HepG2 (cell line): ENCODE data around the gene OPA3. TPM values are rescaled to one million over a fixed set of nuclear protein-coding genes. Genes with fewer than 3 reads are reported as not detected.

Experiments
- ATAC-seq: fragments of 200-7000 bp; cut with Tn5 transposase; 3 replicates; pipeline ENCODE4 v1.9.1; 2020; ENCODE audit warnings: mild to moderate bottlenecking, moderate library complexity
- BruUV-seq: library from RNA; stranded (reverse); fragments of 400-500 nt; replicated peaks from 2 replicates; lab custom pipeline; 2021; lab: Mats Ljungman, UMichigan
- CTCF ChIA-PET: fragments of 300-600 bp; formaldehyde crosslinking; extraction: SDS; loops from one replicate; lab custom pipeline; 2021; ENCODE audit warnings: low total read pairs, inconsistent platforms, low intra/inter-chr PET ratio; lab: Yijun Ruan, JAX
- POLR2A ChIA-PET: fragments of 350-600 bp; sonication (Branson Sonifier 250); formaldehyde crosslinking; loops from one replicate; lab custom pipeline; 2020; ENCODE audit warnings: antibody characterized with exemption, inconsistent platforms; lab: Yijun Ruan, JAX
- DNase-seq: peaks from one replicate; pipeline ENCODE4 v3.0.0-alpha.2; 2015; ENCODE audit warnings: low spot score
- FAIRE-seq: peaks from 3 replicates; lab custom pipeline; 2011; peaks lifted over from hg19 to GRCh38; lab: Jason Lieb, UNC
- H2AFZ ChIP-seq: one replicate; pipeline ENCODE4 v1.6.1; 2011; ENCODE audit warnings: low read length, inconsistent platforms
- H3K27ac ChIP-seq: fragments of 300-600 bp; 3 replicates; pipeline ENCODE4 v1.8.0; 2011; ENCODE audit warnings: mixed run types, mild to moderate bottlenecking, mixed read lengths, low read length, inconsistent platforms; ENCODE audit not compliant: insufficient read depth; ENCODE audit errors: extremely low read length
- H3K27me3 ChIP-seq, 2 experiments: fragments of 200-600 bp in 1 of 2; 2 replicates in 1 of 2; 3 replicates in 1 of 2; pipeline versions ENCODE4 v1.6.0 to v1.8.0; 2011; ENCODE audit warnings: low read length in 2 of 2, mild to moderate bottlenecking in 2 of 2, moderate library complexity in 2 of 2, inconsistent platforms in 1 of 2; ENCODE audit not compliant: insufficient read depth in 2 of 2, control insufficient read depth in 1 of 2
- H3K36me3 ChIP-seq, 2 experiments: fragments of 200-600 bp in 1 of 2; replicated peaks in 1 of 2; 2 replicates in 1 of 2; 3 replicates in 1 of 2; pipeline versions ENCODE4 v1.5.1 to v1.8.0; 2011; ENCODE audit warnings: low read length in 2 of 2, inconsistent platforms in 1 of 2; ENCODE audit not compliant: insufficient read depth in 2 of 2, control insufficient read depth in 1 of 2
- H3K4me1 ChIP-seq: 2 replicates; pipeline ENCODE4 v1.5.1; 2012; ENCODE audit warnings: low read length, inconsistent platforms; ENCODE audit not compliant: insufficient read depth
- H3K4me2 ChIP-seq: 2 replicates; pipeline ENCODE4 v1.6.0; 2011; ENCODE audit warnings: low read depth, low read length, inconsistent platforms
- H3K4me3 ChIP-seq, 3 experiments: fragments of 200-600 bp in 1 of 3; sonication (generic), shearing (Covaris generic) in 1 of 3; replicated peaks in 1 of 3; 2 replicates each; pipeline ENCODE4 v1.5.1; 2011 to 2016; ENCODE audit warnings: low read length in 3 of 3, inconsistent platforms in 2 of 3, low read depth in 2 of 3, mild to moderate bottlenecking in 2 of 3, control low read depth in 1 of 3, mixed read lengths in 1 of 3; ENCODE audit not compliant: insufficient read depth in 1 of 3
- H3K79me2 ChIP-seq: one replicate; pipeline ENCODE4 v1.6.1; 2011; ENCODE audit warnings: low read length, inconsistent platforms; ENCODE audit not compliant: insufficient read depth
- H3K9ac ChIP-seq: 2 replicates; pipeline ENCODE4 v1.6.0; 2011; ENCODE audit warnings: mild to moderate bottlenecking, low read depth, low read length, inconsistent platforms; ENCODE audit not compliant: insufficient read depth
- H3K9me3 ChIP-seq: 2 replicates; pipeline ENCODE4 v1.5.1; 2012; ENCODE audit warnings: mild to moderate bottlenecking, low read length
- H4K20me1 ChIP-seq: 2 replicates; pipeline ENCODE4 v1.6.0; 2011; ENCODE audit warnings: inconsistent platforms, mild to moderate bottlenecking, low read length, moderate library complexity; ENCODE audit not compliant: insufficient read depth
- AGO2 ChIP-seq: fragments of 200-400 bp; formaldehyde crosslinking; optimal IDR thresholded peaks from 2 replicates; pipeline ENCODE3; 2017; ENCODE audit warnings: mild to moderate bottlenecking, low read depth, low read length, moderate library complexity
- ARNTL ChIP-seq: sonication (generic); formaldehyde crosslinking; IDR thresholded peaks from 2 replicates; pipeline ENCODE4 v1.4.0; 2020; ENCODE audit warnings: mild to moderate bottlenecking, missing genetic modification reagents
- CEBPG ChIP-seq: IDR thresholded peaks from 2 replicates; pipeline ENCODE4 v1.6.1; 2016
- E2F2 ChIP-seq: sonication (generic); formaldehyde crosslinking; IDR thresholded peaks from 2 replicates; pipeline ENCODE4 v1.4.0; 2020; ENCODE audit warnings: missing genetic modification reagents, borderline replicate concordance
- FOXP1 ChIP-seq, 2 experiments: fragments of 450-650 bp in 1 of 2; IDR thresholded peaks; 2 replicates each; pipeline ENCODE4 v1.6.1; 2017 to 2018; ENCODE audit warnings: antibody characterized with exemption in 1 of 2
- GABPB1 ChIP-seq: IDR thresholded peaks from 2 replicates; pipeline ENCODE4 v1.6.1; 2016; ENCODE audit warnings: mild to moderate bottlenecking, missing genetic modification reagents, moderate library complexity, missing compliant biosample characterization
- HDAC2 ChIP-seq: sonication (generic); formaldehyde crosslinking; IDR thresholded peaks from 2 replicates; pipeline ENCODE4 v1.4.0; 2020; ENCODE audit warnings: missing genetic modification reagents
- MLX ChIP-seq: IDR thresholded peaks from 2 replicates; pipeline ENCODE4 v1.6.1; 2016
- MTERF4 ChIP-seq: sonication (generic); formaldehyde crosslinking; IDR thresholded peaks from 2 replicates; pipeline ENCODE4 v1.8.0; 2023; ENCODE audit warnings: mild to moderate bottlenecking, missing genetic modification reagents
- PAWR ChIP-seq: sonication (generic); formaldehyde crosslinking; IDR thresholded peaks from 2 replicates; pipeline ENCODE4 v1.4.0; 2020; ENCODE audit warnings: missing genetic modification reagents, mild to moderate bottlenecking, borderline replicate concordance
- PAX8 ChIP-seq: sonication (generic); formaldehyde crosslinking; IDR thresholded peaks from 2 replicates; pipeline ENCODE4 v1.8.0; 2022; ENCODE audit warnings: mild to moderate bottlenecking, missing genetic modification reagents, borderline replicate concordance
- RXRA ChIP-seq: sonication (generic); formaldehyde crosslinking; IDR thresholded peaks from 2 replicates; pipeline ENCODE4 v1.5.1; 2020; ENCODE audit warnings: missing genetic modification reagents
- SALL1 ChIP-seq: sonication (generic); formaldehyde crosslinking; IDR thresholded peaks from 2 replicates; pipeline ENCODE4 v1.8.0; 2022; ENCODE audit warnings: mild to moderate bottlenecking, missing genetic modification reagents
- TCF7 ChIP-seq: sonication (generic); IDR thresholded peaks from 2 replicates; pipeline ENCODE4 v1.6.1; 2016; ENCODE audit warnings: antibody characterized with exemption, low read depth
- THAP7 ChIP-seq: sonication (generic); formaldehyde crosslinking; IDR thresholded peaks from 2 replicates; pipeline ENCODE4 v1.8.1; 2023; ENCODE audit warnings: mild to moderate bottlenecking, missing genetic modification reagents
- ZBTB39 ChIP-seq: sonication (generic); formaldehyde crosslinking; IDR thresholded peaks from 2 replicates; pipeline ENCODE4 v1.5.0; 2020; ENCODE audit warnings: missing genetic modification reagents
- ZNF619 ChIP-seq: sonication (generic); formaldehyde crosslinking; IDR thresholded peaks from 2 replicates; pipeline ENCODE4 v1.4.0; 2020; ENCODE audit warnings: mild to moderate bottlenecking, missing genetic modification reagents
- ZNF746 ChIP-seq: sonication (generic); formaldehyde crosslinking; IDR thresholded peaks from 2 replicates; pipeline ENCODE4 v1.8.0; 2022; ENCODE audit warnings: mild to moderate bottlenecking, missing genetic modification reagents
- WGBS: methylation state at CpG from one replicate; pipeline ENCODE4 v1.1.6; 2017; ENCODE audit warnings: low lambda C conversion rate; 5-methylcytosine and 5-hydroxymethylcytosine counted together
- in situ Hi-C: cut with HindIII; loops from 2 replicates; pipeline ENCODE4 v1.10.0; 2017; ENCODE audit warnings: low pct_unique_long_range_greater_than_20kb; ENCODE audit not compliant: extremely low pct_ligation_motif_present
- intact Hi-C: fragments of 100-400 bp; cut with micrococcal nuclease; formaldehyde crosslinking; loops from one replicate; pipeline ENCODE4 v1.10.0; 2022; ENCODE audit not compliant: unreplicated experiment
- polyA plus RNA-seq, 8 experiments: library from polyadenylated mRNA; depleted of rRNA in 3 of 8; stranded (reverse) in 7 of 8; unstranded in 1 of 8; fragments of >200 nt; fragmentation: Illumina TruSeq in 4 of 8; extraction: Trizol in 4 of 8; gene quantifications; 2 replicates each; pipeline versions ENCODE4 v1.2.1 to v1.2.3, GENCODE V29; 2011 to 2016; ENCODE audit warnings: low read depth in 4 of 8, missing spikeins in 1 of 8, mixed read lengths in 1 of 8; ENCODE audit not compliant: insufficient read depth in 1 of 8
- total RNA-seq, 5 experiments: library from RNA; depleted of rRNA; stranded (reverse); fragments of >200 nt; fragmentation: Illumina TruSeq; extraction: Trizol; gene quantifications; 2 replicates each; pipeline ENCODE4 v1.2.3, GENCODE V29; 2016; ENCODE audit warnings: low read depth in 1 of 5

OPA3 gene
- total and polyA plus RNA-seq, 2 of the 13 experiments (the other 11 are each of a cell fraction or from before 2014, with no cell fraction given), result 8.3 to 17.7 TPM

GRCh38 chr19:45506246-45506988, 78.2 kb downstream of the OPA3 start:
- no peaks in the 10 kb centered on the region; a peak in 1 of 5 replicates for H3K27me3 ChIP-seq
- peak overlapping the region; percentile 92 to 100 (median 96) for H3K4me3 ChIP-seq
- no TSS peak for BruUV-seq
- DNase-seq, result peak; percentile 85
- no peaks in the 10 kb centered on the region for H3K9me3 ChIP-seq
- WGBS, result 0% methylated on average over 23 of the region's 47 CpGs
- peak overlapping the region; percentile 77 for H3K27ac ChIP-seq
- intact Hi-C loops, result no loop called here
- in situ Hi-C loops, result no loop called here
- H4K20me1 ChIP-seq, result 0 out of 2 replicates have a peak, but pooled peaks cover 3% of the 10 kb centered on the region
- CTCF ChIA-PET, result interaction anchor here (1.8 kb wide), 1 partner anchor 13 kb away, joined by 4 read pairs; no protein-coding TSS in a partner anchor
- peaks cover 36% of the 10 kb centered on the region for H3K79me2 ChIP-seq
- peak; percentile 73 for ATAC-seq
- POLR2A ChIA-PET, result interaction anchor here (0.9 to 1.9 kb wide), 3 partner anchors 10 to 211 kb away, joined by 3 to 8 read pairs (median 7); no protein-coding TSS in a partner anchor
- H2AFZ ChIP-seq, result peak overlapping the region; percentile 69
- peaks cover 45% of the 10 kb centered on the region for H3K4me1 ChIP-seq
- H3K4me2 ChIP-seq, result peak overlapping the region; percentile 95
- H3K36me3 ChIP-seq, result peaks cover 4 to 6% of the 10 kb centered on the region in 2 experiments; a peak in 1 of 5 replicates
- peak; percentile 68 for FAIRE-seq
- H3K9ac ChIP-seq, result peak overlapping the region; percentile 94
- TF ChIP-seq TCF7 (no peak), ARNTL (0 out of 2 replicates have a peak, but pooled peaks have one; percentile 35), RXRA (peak; percentile 53; the same call in 1 of the 2 replicates), MTERF4 (CRISPR knock-in tag) (peak; percentile 24; the same call in 1 of the 2 replicates), AGO2 (peak; percentile 47), E2F2 (CRISPR knock-in tag) (no peak), ZNF619 (CRISPR knock-in tag) (0 out of 2 replicates have a peak, but pooled peaks have one; percentile 52), THAP7 (CRISPR knock-in tag) (no peak), GABPB1 (peak; percentile 80), ZBTB39 (CRISPR knock-in tag) (no peak), MLX (no peak), HDAC2 (CRISPR knock-in tag) (0 out of 2 replicates have a peak, but pooled peaks have one; percentile 19), SALL1 (CRISPR knock-in tag) (peak; percentile 51; the same call in 1 of the 2 replicates), CEBPG (CRISPR knock-in tag) (no peak), PAX8 (CRISPR knock-in tag) (no peak), FOXP1 (IDR thresholded peaks at IDR 0.05) (no peak), FOXP1 (CRISPR knock-in tag; IDR thresholded peaks at IDR 0.05) (peak; percentile 6; the same call in 1 of the 2 replicates), PAWR (no peak), ZNF746 (peak; percentile 9; the same call in 1 of the 2 replicates)
